Activated T-cell treated with anti-CD3 and anti-CD28 coated beads, Interleukin-2, amount 50 U/mL, for 24 hours (primary cell): ENCODE data around the gene CLASRP.
A peak's percentile ranks its signal among the peaks of the same experiment; 100 is the strongest.

Experiments
- DNase-seq: peaks from one replicate; pipeline ENCODE4 v3.0.0-alpha.2; 2020
- H3K27ac Mint-ChIP-seq: 2 replicates; pipeline ENCODE4 v1.8.0; 2020; ENCODE audit warnings: mild to moderate bottlenecking, mixed read lengths
- H3K27me3 Mint-ChIP-seq: 2 replicates; pipeline ENCODE4 v1.8.0; 2020; ENCODE audit warnings: mixed read lengths
- H3K36me3 Mint-ChIP-seq: 2 replicates; pipeline ENCODE4 v1.8.0; 2020; ENCODE audit warnings: low read depth, mixed read lengths
- H3K4me1 Mint-ChIP-seq: 2 replicates; pipeline ENCODE4 v1.8.0; 2020; ENCODE audit warnings: low read depth, mixed read lengths
- H3K4me3 Mint-ChIP-seq: 2 replicates; pipeline ENCODE4 v1.8.0; 2020; ENCODE audit warnings: mild to moderate bottlenecking, moderate library complexity, mixed read lengths
- H3K9me3 Mint-ChIP-seq: 2 replicates; pipeline ENCODE4 v1.8.0; 2020; ENCODE audit warnings: mixed read lengths

Gene CLASRP

GRCh38 chr19:45094707-45095106 lies 55.9 kb downstream of the CLASRP start:
- DNase-seq = no peak
- peak overlapping the region; percentile 68 for H3K27ac Mint-ChIP-seq
- no peaks in the 10 kb centered on the region for H3K27me3 Mint-ChIP-seq
- H3K4me1 Mint-ChIP-seq = peaks cover 75% of the 10 kb centered on the region
- peak overlapping the region; percentile 93 for H3K4me3 Mint-ChIP-seq
- H3K36me3 Mint-ChIP-seq = peaks cover 68% of the 10 kb centered on the region
- no peaks in the 10 kb centered on the region for H3K9me3 Mint-ChIP-seq

GRCh38 chr19:45095496-45096413 lies 56.9 kb downstream of the CLASRP start:
- Mint-ChIP-seq H3K4me3 (peak overlapping the region; percentile 13), H3K36me3 (peaks cover 60% of the 10 kb centered on the region), H3K27me3 (no peaks in the 10 kb centered on the region), H3K27ac (peak overlapping the region; percentile 64), H3K4me1 (peaks cover 75% of the 10 kb centered on the region), H3K9me3 (no peaks in the 10 kb centered on the region)
- no peak for DNase-seq

GRCh38 chr19:45096700-45097099 lies 57.9 kb downstream of the CLASRP start:
- no peaks in the 10 kb centered on the region for H3K9me3 Mint-ChIP-seq

GRCh38 chr19:45097450-45097775 lies 58.6 kb downstream of the CLASRP start:
- Mint-ChIP-seq H3K27me3 (no peaks in the 10 kb centered on the region), H3K36me3 (peaks cover 45% of the 10 kb centered on the region), H3K4me1 (peaks cover 68% of the 10 kb centered on the region), H3K9me3 (no peaks in the 10 kb centered on the region), H3K4me3 (no peak overlapping the region), H3K27ac (peak overlapping the region; percentile 55)
- no peak for DNase-seq

More at GRCh38 chr19:45096700-45097099, 57.9 kb downstream of the CLASRP start:
- Mint-ChIP-seq H3K36me3 (peaks cover 50% of the 10 kb centered on the region), H3K27me3 (no peaks in the 10 kb centered on the region), H3K4me3 (no peak overlapping the region), H3K27ac (peak overlapping the region; percentile 63), H3K4me1 (peaks cover 68% of the 10 kb centered on the region)
- DNase-seq = no peak

GRCh38 chr19:45097776-45098520 lies 59.1 kb downstream of the CLASRP start:
- Mint-ChIP-seq H3K27ac (peak overlapping the region; percentile 57), H3K4me1 (peaks cover 71% of the 10 kb centered on the region), H3K27me3 (no peaks in the 10 kb centered on the region), H3K36me3 (peaks cover 40% of the 10 kb centered on the region), H3K4me3 (no peak overlapping the region), H3K9me3 (no peaks in the 10 kb centered on the region)
- DNase-seq = no peak

- peak overlapping the region; percentile 57 for H3K27ac Mint-ChIP-seq
- H3K36me3 Mint-ChIP-seq = peaks cover 33% of the 10 kb centered on the region
- no peaks in the 10 kb centered on the region for H3K27me3 Mint-ChIP-seq
- H3K4me1 Mint-ChIP-seq = peaks cover 76% of the 10 kb centered on the region
- H3K9me3 Mint-ChIP-seq = no peaks in the 10 kb centered on the region
- DNase-seq = no peak
- no peak overlapping the region for H3K4me3 Mint-ChIP-seq
Observed at GRCh38 chr19:45098521-45099466, 59.9 kb downstream of the CLASRP start.

- Mint-ChIP-seq H3K4me3 (no peak overlapping the region), H3K4me1 (peaks cover 76% of the 10 kb centered on the region), H3K36me3 (peaks cover 26% of the 10 kb centered on the region), H3K27ac (no peak overlapping the region), H3K27me3 (no peaks in the 10 kb centered on the region), H3K9me3 (no peaks in the 10 kb centered on the region)
- no peak for DNase-seq
Observed at GRCh38 chr19:45099467-45100191, 60.8 kb downstream of the CLASRP start.

- Mint-ChIP-seq H3K9me3 (no peaks in the 10 kb centered on the region), H3K27me3 (no peaks in the 10 kb centered on the region), H3K36me3 (peaks cover 23% of the 10 kb centered on the region), H3K4me1 (peaks cover 75% of the 10 kb centered on the region), H3K4me3 (no peak overlapping the region), H3K27ac (no peak overlapping the region)
- DNase-seq = no peak
Observed at GRCh38 chr19:45100201-45100600, 61.4 kb downstream of the CLASRP start.

- H3K9me3 Mint-ChIP-seq = no peaks in the 10 kb centered on the region
- peaks cover 21% of the 10 kb centered on the region for H3K36me3 Mint-ChIP-seq
- H3K4me1 Mint-ChIP-seq = peaks cover 75% of the 10 kb centered on the region
- peak overlapping the region; percentile 20 for H3K27ac Mint-ChIP-seq
- DNase-seq = no peak
- no peak overlapping the region for H3K4me3 Mint-ChIP-seq
- no peaks in the 10 kb centered on the region for H3K27me3 Mint-ChIP-seq
Observed at GRCh38 chr19:45100846-45101252, 62.0 kb downstream of the CLASRP start.

GRCh38 chr19:45101806-45102205 lies 63.0 kb downstream of the CLASRP start:
- H3K4me3 Mint-ChIP-seq = no peak overlapping the region
- peak overlapping the region; percentile 44 for H3K27ac Mint-ChIP-seq
- no peaks in the 10 kb centered on the region for H3K9me3 Mint-ChIP-seq
- H3K36me3 Mint-ChIP-seq = peaks cover 12% of the 10 kb centered on the region
- H3K4me1 Mint-ChIP-seq = peaks cover 67% of the 10 kb centered on the region
- no peaks in the 10 kb centered on the region for H3K27me3 Mint-ChIP-seq
- DNase-seq = no peak

- Mint-ChIP-seq H3K36me3 (peaks cover 8% of the 10 kb centered on the region), H3K9me3 (no peaks in the 10 kb centered on the region), H3K4me3 (peak overlapping the region; percentile 38), H3K27me3 (no peaks in the 10 kb centered on the region), H3K4me1 (peaks cover 62% of the 10 kb centered on the region), H3K27ac (peak overlapping the region; percentile 24)
- DNase-seq = no peak
Observed at GRCh38 chr19:45102481-45102880, 63.6 kb downstream of the CLASRP start.

- peak overlapping the region; percentile 38 for H3K4me3 Mint-ChIP-seq
- H3K4me1 Mint-ChIP-seq = peaks cover 60% of the 10 kb centered on the region
- peaks cover 8% of the 10 kb centered on the region for H3K36me3 Mint-ChIP-seq
- H3K27me3 Mint-ChIP-seq = no peaks in the 10 kb centered on the region
- peak; percentile 51 for DNase-seq
- H3K27ac Mint-ChIP-seq = peak overlapping the region; percentile 15
- no peaks in the 10 kb centered on the region for H3K9me3 Mint-ChIP-seq
Observed at GRCh38 chr19:45103156-45103507, 64.3 kb downstream of the CLASRP start.

GRCh38 chr19:45103508-45104319 lies 64.9 kb downstream of the CLASRP start:
- DNase-seq = no peak
- H3K27ac Mint-ChIP-seq = peak overlapping the region; percentile 68
- H3K4me1 Mint-ChIP-seq = peaks cover 54% of the 10 kb centered on the region
- peak overlapping the region; percentile 38 for H3K4me3 Mint-ChIP-seq
- peaks cover 8% of the 10 kb centered on the region for H3K36me3 Mint-ChIP-seq
- no peaks in the 10 kb centered on the region for H3K27me3 Mint-ChIP-seq
- H3K9me3 Mint-ChIP-seq = no peaks in the 10 kb centered on the region
